Tibial nerve (tissue), 4 donors: ENCODE data around the gene RPAP2. TPM values are rescaled to one million over a fixed set of nuclear protein-coding genes. Genes with fewer than 3 reads are reported as not detected.

Source experiments
- DNase-seq, 2 donors: peaks; one replicate each; pipeline ENCODE4 v3.0.0-alpha.2; 2019; ENCODE audit warnings: low spot score in 2 of 2
- H3K27ac ChIP-seq, 4 donors: fragments of 200-600 bp; sonication (generic) in 3 of 4; one replicate each; pipeline ENCODE4 v1.5.1; 2017 to 2019; ENCODE audit warnings: mild to moderate bottlenecking in 1 of 4
- H3K27me3 ChIP-seq, 2 donors: fragments of 200-600 bp; sonication (generic) in 1 of 2; one replicate each; pipeline versions ENCODE4 v1.5.1 to v1.6.0; 2017 to 2019
- H3K36me3 ChIP-seq, 3 donors: fragments of 200-600 bp; sonication (generic); one replicate each; pipeline ENCODE4 v1.5.1; 2018 to 2019
- H3K4me1 ChIP-seq, 4 donors: fragments of 200-600 bp; sonication (generic) in 3 of 4; one replicate each; pipeline ENCODE4 v1.5.1; 2017 to 2019
- H3K4me3 ChIP-seq, 4 donors: fragments of 200-600 bp; sonication (generic) in 3 of 4; one replicate each; pipeline ENCODE4 v1.5.1; 2017 to 2019; ENCODE audit warnings: mild to moderate bottlenecking in 1 of 4, moderate library complexity in 1 of 4
- H3K9me3 ChIP-seq, 4 donors: fragments of 200-600 bp; sonication (generic) in 3 of 4; one replicate each; pipeline ENCODE4 v1.5.1; 2017 to 2019
- CTCF ChIP-seq, 5 experiments: fragments of 200-600 bp in 3 of 5; fragments of 450-650 bp in 2 of 5; sonication (generic) in 3 of 5; IDR thresholded peaks; one replicate each; pipeline ENCODE4 v1.5.1; 2016 to 2019; ENCODE audit warnings: antibody characterized with exemption in 5 of 5, mild to moderate bottlenecking in 3 of 5, moderate library complexity in 2 of 5
- EP300 ChIP-seq, 2 donors: sonication (generic); formaldehyde crosslinking; IDR thresholded peaks; one replicate each; pipeline ENCODE4 v1.6.1; 2017; ENCODE audit warnings: antibody characterized with exemption in 2 of 2, mild to moderate bottlenecking in 1 of 2
- POLR2A ChIP-seq, 2 donors: fragments of 450-650 bp; IDR thresholded peaks; one replicate each; pipeline ENCODE4 v1.6.1; 2017; ENCODE audit warnings: antibody characterized with exemption in 2 of 2, mild to moderate bottlenecking in 2 of 2, moderate library complexity in 2 of 2
- WGBS, 2 donors: methylation state at CpG; one replicate each; pipeline ENCODE4 v1.1.5; 2018; 5-methylcytosine and 5-hydroxymethylcytosine counted together
- total RNA-seq, 4 donors: library from RNA; depleted of rRNA; stranded (reverse); fragments of >200 nt; gene quantifications; one replicate each; pipeline ENCODE4 v1.1.0, GENCODE V29; 2016

Gene RPAP2
- total RNA-seq, 4 donors from 2014 or later, result 3.3 to 12.2 (median 7.7) TPM

DNA sequence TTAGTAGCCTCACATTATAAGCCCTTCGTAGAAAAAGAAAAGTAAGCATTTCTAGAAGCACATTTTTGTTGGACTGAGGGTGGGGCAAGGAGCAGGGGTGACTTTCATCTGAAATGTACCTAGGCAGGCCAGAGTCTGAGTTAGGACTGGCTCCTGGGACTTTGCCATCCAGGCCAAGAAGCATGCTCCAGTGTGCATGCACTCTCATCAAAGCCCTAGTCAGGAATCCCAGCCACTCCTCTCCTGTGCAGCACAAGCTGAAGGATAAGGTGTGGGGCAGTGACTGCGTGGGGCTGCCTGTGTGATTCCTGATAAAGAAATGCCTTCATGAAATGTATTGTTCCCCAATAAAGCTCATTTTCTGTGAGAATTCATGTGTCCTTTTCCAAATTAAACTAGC, 99.7 kb downstream of the RPAP2 start:
- no peak for TF ChIP-seq CTCF (IDR thresholded peaks at IDR 0.05)
- TF ChIP-seq EP300 (IDR thresholded peaks at IDR 0.05), result no peak
- TF ChIP-seq POLR2A (IDR thresholded peaks at IDR 0.05), result no peak
- 89 to 91% methylated on average over 2 of the region's 2 CpGs for WGBS, 2 donors
- no peaks in the 10 kb centered on the region for H3K4me1 ChIP-seq
- DNase-seq, result no peak
- no peaks in the 10 kb centered on the region for H3K27me3 ChIP-seq
- H3K4me3 ChIP-seq, result no peak overlapping the region
- peaks cover 0 to 56% (median 8%) of the 10 kb centered on the region in 4 donors for H3K9me3 ChIP-seq
- no peaks in the 10 kb centered on the region for H3K36me3 ChIP-seq
- no peak overlapping the region for H3K27ac ChIP-seq

GRCh38 chr1:92399076-92399475, 100.2 kb downstream of the RPAP2 start:
- Histone ChIP-seq H3K4me3 (no peak overlapping the region), H3K9me3 (peaks cover 0 to 56% (median 5%) of the 10 kb centered on the region in 4 donors), H3K36me3 (no peaks in the 10 kb centered on the region), H3K27me3 (no peaks in the 10 kb centered on the region), H3K27ac (no peak overlapping the region), H3K4me1 (no peaks in the 10 kb centered on the region)
- DNase-seq, result no peak
- no peak for TF ChIP-seq CTCF (IDR thresholded peaks at IDR 0.05)
- TF ChIP-seq POLR2A (IDR thresholded peaks at IDR 0.05), result no peak
- TF ChIP-seq EP300 (IDR thresholded peaks at IDR 0.05), result no peak

DNA sequence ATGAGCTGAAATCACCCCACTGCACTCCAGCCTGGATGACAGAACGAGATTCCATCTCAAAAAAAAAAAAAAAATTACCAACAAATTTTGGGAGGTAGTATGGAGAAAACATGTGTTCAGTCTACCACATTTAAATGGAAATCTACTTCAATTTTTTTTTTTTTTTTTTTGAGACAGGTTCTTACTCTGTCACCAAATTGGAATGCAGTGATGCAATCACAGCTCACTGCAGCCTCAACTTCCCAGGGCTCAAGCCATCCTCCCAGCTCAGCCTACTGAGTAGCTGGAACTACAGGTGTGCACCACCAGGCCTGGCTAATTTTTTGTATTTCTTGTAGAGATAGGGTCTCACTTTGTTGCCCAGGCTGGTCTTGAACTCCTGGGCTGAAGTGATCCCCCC, 105.8 kb downstream of the RPAP2 start:
- 91 to 94% methylated on average over 1 of the region's 1 CpG for WGBS, 2 donors
- H3K4me3 ChIP-seq, result no peak overlapping the region
- no peak for DNase-seq
- no peaks in the 10 kb centered on the region for H3K4me1 ChIP-seq
- H3K27ac ChIP-seq, result no peak overlapping the region
- H3K27me3 ChIP-seq, result no peaks in the 10 kb centered on the region
- H3K36me3 ChIP-seq, result no peaks in the 10 kb centered on the region
- H3K9me3 ChIP-seq, result peaks cover 0 to 42% (median 2%) of the 10 kb centered on the region in 4 donors
- TF ChIP-seq EP300 (IDR thresholded peaks at IDR 0.05), result no peak
- no peak for TF ChIP-seq POLR2A (IDR thresholded peaks at IDR 0.05)
- no peak for TF ChIP-seq CTCF (IDR thresholded peaks at IDR 0.05)

DNA sequence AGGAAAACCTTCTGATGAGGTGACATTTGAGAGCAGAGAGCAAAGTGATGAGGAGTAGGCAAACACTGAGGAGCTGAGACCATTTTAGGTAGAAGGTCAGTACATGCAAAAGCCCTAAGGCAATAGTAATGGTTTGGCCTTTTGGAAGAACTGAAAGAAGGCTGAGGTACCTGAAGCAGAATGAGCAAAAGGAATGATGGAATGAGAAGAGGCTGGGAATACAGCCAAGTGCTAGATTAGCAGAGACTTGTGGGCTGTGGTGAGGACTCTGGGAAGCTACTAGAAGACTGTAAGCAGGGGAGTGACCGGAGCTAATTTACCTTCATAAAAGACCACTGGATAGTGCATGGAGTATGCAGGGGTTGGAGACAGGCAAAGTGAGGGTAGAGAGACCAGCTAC, 110.0 kb downstream of the RPAP2 start:
- DNase-seq, result no peak
- TF ChIP-seq EP300 (IDR thresholded peaks at IDR 0.05), result no peak
- TF ChIP-seq CTCF (IDR thresholded peaks at IDR 0.05), result no peak
- no peak for TF ChIP-seq POLR2A (IDR thresholded peaks at IDR 0.05)
- no peak overlapping the region for H3K27ac ChIP-seq
- H3K9me3 ChIP-seq, result peaks cover 0 to 6% (median 0%) of the 10 kb centered on the region in 4 donors
- WGBS, 2 donors, result 94 to 100% methylated on average over 1 of the region's 1 CpG
- no peaks in the 10 kb centered on the region for H3K27me3 ChIP-seq
- no peaks in the 10 kb centered on the region for H3K36me3 ChIP-seq
- no peak overlapping the region for H3K4me3 ChIP-seq
- H3K4me1 ChIP-seq, result no peaks in the 10 kb centered on the region

- 52 to 70% methylated on average over 4 of the region's 4 CpGs for WGBS, 2 donors
Observed at GRCh38 chr1:92409946-92410549, 111.2 kb downstream of the RPAP2 start.

More at GRCh38 chr1:92409946-92410549, 111.2 kb downstream of the RPAP2 start:
- Histone ChIP-seq H3K4me1 (no peaks in the 10 kb centered on the region), H3K36me3 (no peaks in the 10 kb centered on the region), H3K27ac (no peak overlapping the region), H3K4me3 (no peak overlapping the region), H3K27me3 (no peaks in the 10 kb centered on the region), H3K9me3 (no peaks in the 10 kb centered on the region)
- no peak for TF ChIP-seq CTCF (IDR thresholded peaks at IDR 0.05)
- no peak for TF ChIP-seq POLR2A (IDR thresholded peaks at IDR 0.05)
- no peak for TF ChIP-seq EP300 (IDR thresholded peaks at IDR 0.05)
- DNase-seq, result no peak
